NCI-H2107 treated with DMSO at 0.1 percent for 48 hours (cell line): ENCODE data around the gene MAMSTR.
A peak's percentile ranks its signal among the peaks of the same experiment; 100 is the strongest.

ENCODE experiments used
- DNase-seq: peaks from one replicate; lab custom pipeline; 2025; ENCODE audit not compliant: unreplicated experiment; lab: John Stamatoyannopoulos, UW

MAMSTR gene

GRCh38 chr19:48746738-48747575, 27.4 kb upstream of the MAMSTR start, which contains the start of gene IZUMO1:
Gene IZUMO1 (minus strand): TSS chr19:48746909. CDS start chr19:48745859, 1,050 bp downstream.
- no peak for DNase-seq

GRCh38 chr19:48746110-48746509, 26.6 kb upstream of the MAMSTR start:
- no peak for DNase-seq

- peak; percentile 15 for DNase-seq
Measured at GRCh38 chr19:48745208-48745995, 25.9 kb upstream of the MAMSTR start.

GRCh38 chr19:48742096-48742495, 22.6 kb upstream of the MAMSTR start:
- DNase-seq, result no peak

GRCh38 chr19:48741129-48741999, 21.8 kb upstream of the MAMSTR start:
- no peak for DNase-seq

GRCh38 chr19:48740164-48740972, 20.8 kb upstream of the MAMSTR start, which contains the start of gene RASIP1:
Gene RASIP1 (minus strand): TSS chr19:48740610. CDS start chr19:48740282, 328 bp downstream.
- no peak for DNase-seq

- DNase-seq, result peak; percentile 27
Measured at GRCh38 chr19:48739404-48740163, 20.1 kb upstream of the MAMSTR start.

- peak; percentile 65 for DNase-seq
Measured at GRCh38 chr19:48738557-48739403, 19.3 kb upstream of the MAMSTR start.

GRCh38 chr19:48737360-48737998, 18.0 kb upstream of the MAMSTR start:
- no peak for DNase-seq

GRCh38 chr19:48735031-48735615, 15.6 kb upstream of the MAMSTR start:
- no peak for DNase-seq

- DNase-seq, result no peak
Measured at GRCh38 chr19:48734625-48735024, 15.1 kb upstream of the MAMSTR start.

GRCh38 chr19:48731452-48731851, 11.9 kb upstream of the MAMSTR start:
- no peak for DNase-seq

GRCh38 chr19:48728911-48729664, 9.6 kb upstream of the MAMSTR start:
- DNase-seq, result no peak

- no peak for DNase-seq
Measured at GRCh38 chr19:48726556-48726955, 7.0 kb upstream of the MAMSTR start.

GRCh38 chr19:48724796-48725753, 5.5 kb upstream of the MAMSTR start:
- DNase-seq, result no peak

- DNase-seq, result no peak
Measured at GRCh38 chr19:48722196-48722708, 2.7 kb upstream of the MAMSTR start.
